Stimulated activated naive CD8-positive, alpha-beta T cell treated with anti-CD3 and anti-CD28 coated beads, Interleukin-15, amount 100 ng/mL, for 72 hours (primary cell): ENCODE measurements around the gene RRAGC.
"Not testable (repeated sequence)": the region's sequence is repeated elsewhere in the genome, so short reads cannot be mapped to it uniquely, and the experiment has no call there.

Experiments
- ATAC-seq: fragments of 150-1000 bp; cut with Tn5 transposase; 2 replicates; pipeline ENCODE4 v1.10.0; 2021; ENCODE audit warnings: mild to moderate bottlenecking, moderate library complexity
- DNase-seq, 2 donors: peaks; one replicate each; pipeline ENCODE4 v3.0.0; 2021 to 2022
- H3K27ac Mint-ChIP-seq, 2 donors: one replicate each; pipeline ENCODE4 v1.8.0; 2022; ENCODE audit warnings: mild to moderate bottlenecking in 2 of 2, mixed read lengths in 2 of 2, moderate library complexity in 2 of 2
- H3K27me3 Mint-ChIP-seq: one replicate; pipeline ENCODE4 v1.8.0; 2022; ENCODE audit warnings: mixed read lengths
- H3K4me1 Mint-ChIP-seq: one replicate; pipeline ENCODE4 v1.8.0; 2022; ENCODE audit warnings: mild to moderate bottlenecking, mixed read lengths
- H3K4me3 Mint-ChIP-seq, 2 donors: one replicate each; pipeline ENCODE4 v1.8.0; 2022; ENCODE audit warnings: mild to moderate bottlenecking in 2 of 2, mixed read lengths in 2 of 2, moderate library complexity in 1 of 2
- H3K9me3 Mint-ChIP-seq, 2 donors: one replicate each; pipeline ENCODE4 v1.8.0; 2022; ENCODE audit warnings: mixed read lengths in 2 of 2

The RRAGC gene

GRCh38 chr1:38872401-38873026, 12.9 kb upstream of the RRAGC start:
- Mint-ChIP-seq H3K27me3 (no peaks in the 10 kb centered on the region), H3K4me1 (peaks cover 35% of the 10 kb centered on the region), H3K27ac (peak overlapping the region; percentile 72 to 92), H3K9me3 (no peaks in the 10 kb centered on the region), H3K4me3 (peak overlapping the region; percentile 91 to 95)
- ATAC-seq, result peak; percentile 53
- peak; percentile 30 to 50 for DNase-seq

- Mint-ChIP-seq H3K4me1 (peaks cover 35% of the 10 kb centered on the region), H3K9me3 (no peaks in the 10 kb centered on the region), H3K27me3 (no peaks in the 10 kb centered on the region), H3K27ac (peak overlapping the region in 1 of 2 donors; percentile 82), H3K4me3 (peak overlapping the region in 1 of 2 donors; percentile 95)
- no peak for DNase-seq
- ATAC-seq, result no peak
Observed at GRCh38 chr1:38870996-38871395, 11.4 kb upstream of the RRAGC start.

GRCh38 chr1:38867208-38867607, 7.6 kb upstream of the RRAGC start:
- ATAC-seq (no peak), DNase-seq (no peak)
- Mint-ChIP-seq H3K27me3 (no peaks in the 10 kb centered on the region), H3K4me1 (peaks cover 19% of the 10 kb centered on the region), H3K27ac (no peak overlapping the region), H3K4me3 (no peak overlapping the region), H3K9me3 (no peaks in the 10 kb centered on the region)

GRCh38 chr1:38865112-38865715, 5.6 kb upstream of the RRAGC start:
- Mint-ChIP-seq H3K27ac (no peak overlapping the region), H3K27me3 (no peaks in the 10 kb centered on the region), H3K4me1 (peaks cover 19% of the 10 kb centered on the region), H3K4me3 (no peak overlapping the region), H3K9me3 (no peaks in the 10 kb centered on the region)
- ATAC-seq, result no peak
- DNase-seq, result no peak

GRCh38 chr1:38860454-38860795, 853 bp upstream of the RRAGC start:
- ATAC-seq (no peak), DNase-seq (no peak)
- Mint-ChIP-seq H3K4me3 (peak overlapping the region; percentile 82 to 87), H3K4me1 (peaks cover 35% of the 10 kb centered on the region), H3K27ac (peak overlapping the region; percentile 63 to 75), H3K9me3 (no peaks in the 10 kb centered on the region), H3K27me3 (no peaks in the 10 kb centered on the region)

GRCh38 chr1:38858833-38859560, 575 bp downstream of the RRAGC start:
- Mint-ChIP-seq H3K4me1 (peaks cover 40% of the 10 kb centered on the region), H3K9me3 (no peaks in the 10 kb centered on the region), H3K4me3 (peak overlapping the region; percentile 82 to 87), H3K27me3 (no peaks in the 10 kb centered on the region), H3K27ac (peak overlapping the region; percentile 80 to 99)
- DNase-seq (peak in 1 of 2 donors; percentile 56), ATAC-seq (peak; percentile 42)

GRCh38 chr1:38852780-38853179, 6.8 kb downstream of the RRAGC start:
- ATAC-seq, result peak; percentile 85
- Mint-ChIP-seq H3K9me3 (no peaks in the 10 kb centered on the region), H3K4me3 (peak overlapping the region in 1 of 2 donors; percentile 7), H3K27ac (no peak overlapping the region), H3K4me1 (peaks cover 28% of the 10 kb centered on the region), H3K27me3 (no peaks in the 10 kb centered on the region)
- DNase-seq, result no peak

- ATAC-seq (no peak), DNase-seq (no peak)
- peaks cover 7% of the 10 kb centered on the region for H3K4me1 Mint-ChIP-seq
- no peak overlapping the region for H3K27ac Mint-ChIP-seq
- H3K9me3 Mint-ChIP-seq, result no peaks in the 10 kb centered on the region
- no peak overlapping the region for H3K4me3 Mint-ChIP-seq
- no peaks in the 10 kb centered on the region for H3K27me3 Mint-ChIP-seq
Observed at GRCh38 chr1:38848071-38848470, 11.5 kb downstream of the RRAGC start.

GRCh38 chr1:38846210-38846609, 13.4 kb downstream of the RRAGC start:
- no peaks in the 10 kb centered on the region for H3K27me3 Mint-ChIP-seq
- H3K27ac Mint-ChIP-seq, result no peak overlapping the region
- H3K9me3 Mint-ChIP-seq, result no peaks in the 10 kb centered on the region
- DNase-seq (no peak), ATAC-seq (no peak)
- no peaks in the 10 kb centered on the region for H3K4me1 Mint-ChIP-seq
- H3K4me3 Mint-ChIP-seq, result no peak overlapping the region

- H3K4me3 Mint-ChIP-seq, H3K4me1 Mint-ChIP-seq, ATAC-seq, H3K27me3 Mint-ChIP-seq, H3K27ac Mint-ChIP-seq, DNase-seq, H3K9me3 Mint-ChIP-seq: not testable (repeated sequence)
Observed at GRCh38 chr1:38845088-38845487, 14.5 kb downstream of the RRAGC start.

GRCh38 chr1:38840281-38840680, 19.3 kb downstream of the RRAGC start:
- Mint-ChIP-seq H3K4me1 (no peaks in the 10 kb centered on the region), H3K27ac (peak overlapping the region in 1 of 2 donors; percentile 21), H3K9me3 (no peaks in the 10 kb centered on the region), H3K4me3 (no peak overlapping the region), H3K27me3 (no peaks in the 10 kb centered on the region)
- ATAC-seq (no peak), DNase-seq (no peak)

- DNase-seq (no peak), ATAC-seq (no peak)
- Mint-ChIP-seq H3K9me3 (no peaks in the 10 kb centered on the region), H3K27ac (peak overlapping the region in 1 of 2 donors; percentile 71), H3K27me3 (peaks cover 7% of the 10 kb centered on the region), H3K4me1 (no peaks in the 10 kb centered on the region), H3K4me3 (no peak overlapping the region)
Observed at GRCh38 chr1:38839363-38839762, 20.2 kb downstream of the RRAGC start.

- DNase-seq, H3K27ac Mint-ChIP-seq, H3K4me3 Mint-ChIP-seq, H3K4me1 Mint-ChIP-seq, H3K9me3 Mint-ChIP-seq, ATAC-seq: not testable (repeated sequence)
- H3K27me3 Mint-ChIP-seq, result peaks cover 20% of the 10 kb centered on the region
Observed at GRCh38 chr1:38836316-38836715, 23.3 kb downstream of the RRAGC start.

- H3K9me3 Mint-ChIP-seq, result no peaks in the 10 kb centered on the region
- H3K27me3 Mint-ChIP-seq, result peaks cover 31% of the 10 kb centered on the region
- peak; percentile 86 for ATAC-seq
- H3K27ac Mint-ChIP-seq, result no peak overlapping the region
- DNase-seq, result peak; percentile 40 to 58
- H3K4me3 Mint-ChIP-seq, result no peak overlapping the region
- H3K4me1 Mint-ChIP-seq, result no peaks in the 10 kb centered on the region
Observed at GRCh38 chr1:38834937-38835827, 24.4 kb downstream of the RRAGC start.

GRCh38 chr1:38834221-38834782, 25.3 kb downstream of the RRAGC start:
- no peak overlapping the region for H3K27ac Mint-ChIP-seq
- ATAC-seq (no peak), DNase-seq (no peak)
- H3K27me3 Mint-ChIP-seq, result peaks cover 40% of the 10 kb centered on the region
- no peak overlapping the region for H3K4me3 Mint-ChIP-seq
- H3K4me1 Mint-ChIP-seq, result no peaks in the 10 kb centered on the region
- H3K9me3 Mint-ChIP-seq, result no peaks in the 10 kb centered on the region
